ENCODE measurements around the gene ZC3H6. TPM values are rescaled to one million over a fixed set of nuclear protein-coding genes. Genes with fewer than 3 reads are reported as not detected.

Gene ZC3H6
- total and polyA plus RNA-seq, 2 of the 13 experiments (the other 11 are each of a cell fraction or from before 2014, with no cell fraction given) = 0.71 to 0.93 TPM

DNA sequence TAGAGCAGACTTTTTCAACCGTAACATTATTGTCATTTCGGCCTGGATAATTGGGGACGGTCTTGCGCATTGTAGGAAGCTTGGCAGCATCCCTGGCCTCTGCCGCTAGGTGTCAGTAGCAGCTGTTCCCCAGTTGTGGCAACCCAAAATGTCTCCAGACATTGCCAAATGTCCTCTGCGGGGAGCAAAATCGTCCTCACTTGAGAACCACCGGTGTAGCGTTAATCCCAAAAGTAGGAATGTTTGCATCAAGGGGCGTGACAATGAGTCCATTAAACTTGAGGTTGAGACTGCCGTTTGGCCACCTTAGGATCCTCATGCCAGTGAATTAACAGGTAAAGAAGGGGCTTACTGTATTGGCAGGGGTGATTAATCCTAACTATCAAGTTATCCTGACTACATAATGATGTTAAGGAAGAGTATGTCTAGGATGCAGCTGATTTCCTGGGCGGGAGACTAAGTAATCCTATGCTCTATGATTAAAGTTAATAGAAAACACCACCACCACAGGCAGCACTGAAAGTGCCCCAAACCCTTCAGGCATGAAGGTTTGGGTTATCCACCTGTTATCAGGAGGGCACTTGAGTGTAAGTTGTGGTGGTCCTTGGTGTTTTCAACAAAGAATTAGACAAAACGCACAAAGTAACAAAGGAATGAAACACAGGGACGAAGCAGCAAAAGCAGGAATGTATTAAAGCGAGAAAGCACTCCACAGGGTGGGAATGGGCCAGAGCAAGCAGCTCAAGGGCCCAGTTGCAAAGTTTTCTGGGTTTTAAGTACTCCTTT, 15.7 kb upstream of the ZC3H6 start (continued):
- TF ChIP-seq GABPB1 (CRISPR knock-in tag; IDR thresholded peaks at IDR 0.05) (peak; percentile 22; the same call in 1 of the 2 replicates), ZNF256 (CRISPR knock-in tag; conservative IDR thresholded peaks at IDR 0.05) (no peak), ZNF17 (CRISPR knock-in tag; IDR thresholded peaks at IDR 0.05) (no peak), ZFYVE20 (CRISPR knock-in tag; IDR thresholded peaks at IDR 0.05; ENCODE audit: borderline replicate concordance, low read depth) (no peak), MXI1 (IDR thresholded peaks at IDR 0.05; ENCODE audit: borderline replicate concordance, low read depth, low read length) (peak; percentile 22; the same call in 1 of the 3 replicates), CREM (IDR thresholded peaks at IDR 0.05) (no peak), CREM (CRISPR knock-in tag; IDR thresholded peaks at IDR 0.05) (no peak), ZNF788 (CRISPR knock-in tag; IDR thresholded peaks at IDR 0.05; ENCODE audit: borderline replicate concordance) (no peak), ZNF232 (CRISPR knock-in tag; IDR thresholded peaks at IDR 0.05; ENCODE audit: borderline replicate concordance) (peak; percentile 68; the same call in 1 of the 2 replicates), KDM2A (CRISPR knock-in tag; IDR thresholded peaks at IDR 0.05; ENCODE audit: borderline replicate concordance, low read depth) (peak; percentile 84), ZNF567 (CRISPR knock-in tag; IDR thresholded peaks at IDR 0.05; ENCODE audit: borderline replicate concordance) (0 out of 2 replicates have a peak, but pooled peaks have one; percentile 62), YEATS4 (CRISPR knock-in tag; IDR thresholded peaks at IDR 0.05; ENCODE audit: borderline replicate concordance) (peak; percentile 49), KDM6A (CRISPR knock-in tag; IDR thresholded peaks at IDR 0.05; ENCODE audit: low read depth) (no peak), ZSCAN31 (CRISPR knock-in tag; IDR thresholded peaks at IDR 0.05; ENCODE audit: low read depth) (0 out of 2 replicates have a peak, but pooled peaks have one; percentile 43), TEAD3 (CRISPR knock-in tag; optimal IDR thresholded peaks at IDR 0.05; ENCODE audit: borderline replicate concordance) (peak; percentile 80), SSRP1 (CRISPR knock-in tag; IDR thresholded peaks at IDR 0.05) (peak; percentile 60; the same call in 1 of the 2 replicates)
- TF ChIP-seq, protein P1, sequence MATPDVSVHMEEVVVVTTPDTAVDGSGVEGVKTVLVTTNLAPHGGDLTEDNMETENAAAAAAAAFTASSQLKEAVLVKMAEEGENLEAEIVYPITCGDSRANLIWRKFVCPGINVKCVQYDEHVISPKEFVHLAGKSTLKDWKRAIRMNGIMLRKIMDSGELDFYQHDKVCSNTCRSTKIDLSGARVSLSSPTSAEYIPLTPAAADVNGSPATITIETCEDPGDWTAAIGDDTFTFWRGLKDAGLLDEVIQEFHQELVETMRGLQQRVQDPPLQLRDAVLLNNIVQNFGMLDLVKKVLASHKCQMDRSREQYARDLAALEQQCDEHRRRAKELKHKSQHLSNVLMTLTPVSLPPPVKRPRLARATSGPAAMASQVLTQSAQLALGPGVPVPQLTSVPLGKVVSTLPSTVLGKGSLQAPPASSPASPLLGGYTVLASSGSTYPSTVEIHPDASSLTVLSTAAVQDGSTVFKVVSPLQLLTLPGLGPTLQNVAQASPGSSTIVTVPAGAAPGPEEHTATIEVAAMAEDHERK (CRISPR knock-in tag; IDR thresholded peaks at IDR 0.05; ENCODE audit: low read depth) = 0 out of 2 replicates have a peak, but pooled peaks have one; percentile 21
- TF ChIP-seq, protein P2, sequence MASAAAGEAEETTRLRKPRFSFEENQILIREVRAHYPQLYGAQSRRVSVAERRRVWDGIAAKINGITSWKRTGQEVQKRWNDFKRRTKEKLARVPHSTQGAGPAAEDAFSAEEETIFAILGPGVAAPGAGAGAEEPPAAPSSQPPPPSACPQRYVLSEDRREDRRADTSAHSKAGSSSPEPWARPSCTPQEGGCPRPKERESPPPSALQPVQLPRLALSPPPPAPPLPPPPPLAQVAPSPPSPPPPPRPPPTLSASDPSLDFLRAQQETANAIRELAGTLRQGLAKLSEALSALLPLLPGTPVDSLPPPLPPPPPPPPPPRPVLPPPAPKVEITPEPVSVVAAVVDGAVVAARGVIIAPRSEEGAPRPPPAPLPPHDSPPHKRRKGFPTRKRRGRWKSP (CRISPR knock-in tag; IDR thresholded peaks at IDR 0.05) = peak; percentile 86
- TF ChIP-seq, protein P3, sequence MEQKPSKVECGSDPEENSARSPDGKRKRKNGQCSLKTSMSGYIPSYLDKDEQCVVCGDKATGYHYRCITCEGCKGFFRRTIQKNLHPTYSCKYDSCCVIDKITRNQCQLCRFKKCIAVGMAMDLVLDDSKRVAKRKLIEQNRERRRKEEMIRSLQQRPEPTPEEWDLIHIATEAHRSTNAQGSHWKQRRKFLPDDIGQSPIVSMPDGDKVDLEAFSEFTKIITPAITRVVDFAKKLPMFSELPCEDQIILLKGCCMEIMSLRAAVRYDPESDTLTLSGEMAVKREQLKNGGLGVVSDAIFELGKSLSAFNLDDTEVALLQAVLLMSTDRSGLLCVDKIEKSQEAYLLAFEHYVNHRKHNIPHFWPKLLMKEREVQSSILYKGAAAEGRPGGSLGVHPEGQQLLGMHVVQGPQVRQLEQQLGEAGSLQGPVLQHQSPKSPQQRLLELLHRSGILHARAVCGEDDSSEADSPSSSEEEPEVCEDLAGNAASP (CRISPR knock-in tag; IDR thresholded peaks at IDR 0.05; ENCODE audit: borderline replicate concordance) = peak; percentile 31; the same call in 1 of the 2 replicates
- TF ChIP-seq, protein P4, sequence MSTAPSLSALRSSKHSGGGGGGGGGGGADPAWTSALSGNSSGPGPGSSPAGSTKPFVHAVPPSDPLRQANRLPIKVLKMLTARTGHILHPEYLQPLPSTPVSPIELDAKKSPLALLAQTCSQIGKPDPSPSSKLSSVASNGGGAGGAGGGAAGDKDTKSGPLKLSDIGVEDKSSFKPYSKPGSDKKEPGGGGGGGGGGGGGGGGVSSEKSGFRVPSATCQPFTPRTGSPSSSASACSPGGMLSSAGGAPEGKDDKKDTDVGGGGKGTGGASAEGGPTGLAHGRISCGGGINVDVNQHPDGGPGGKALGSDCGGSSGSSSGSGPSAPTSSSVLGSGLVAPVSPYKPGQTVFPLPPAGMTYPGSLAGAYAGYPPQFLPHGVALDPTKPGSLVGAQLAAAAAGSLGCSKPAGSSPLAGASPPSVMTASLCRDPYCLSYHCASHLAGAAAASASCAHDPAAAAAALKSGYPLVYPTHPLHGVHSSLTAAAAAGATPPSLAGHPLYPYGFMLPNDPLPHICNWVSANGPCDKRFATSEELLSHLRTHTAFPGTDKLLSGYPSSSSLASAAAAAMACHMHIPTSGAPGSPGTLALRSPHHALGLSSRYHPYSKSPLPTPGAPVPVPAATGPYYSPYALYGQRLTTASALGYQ (CRISPR knock-in tag; IDR thresholded peaks at IDR 0.05) = no peak
- TF ChIP-seq, protein P5, sequence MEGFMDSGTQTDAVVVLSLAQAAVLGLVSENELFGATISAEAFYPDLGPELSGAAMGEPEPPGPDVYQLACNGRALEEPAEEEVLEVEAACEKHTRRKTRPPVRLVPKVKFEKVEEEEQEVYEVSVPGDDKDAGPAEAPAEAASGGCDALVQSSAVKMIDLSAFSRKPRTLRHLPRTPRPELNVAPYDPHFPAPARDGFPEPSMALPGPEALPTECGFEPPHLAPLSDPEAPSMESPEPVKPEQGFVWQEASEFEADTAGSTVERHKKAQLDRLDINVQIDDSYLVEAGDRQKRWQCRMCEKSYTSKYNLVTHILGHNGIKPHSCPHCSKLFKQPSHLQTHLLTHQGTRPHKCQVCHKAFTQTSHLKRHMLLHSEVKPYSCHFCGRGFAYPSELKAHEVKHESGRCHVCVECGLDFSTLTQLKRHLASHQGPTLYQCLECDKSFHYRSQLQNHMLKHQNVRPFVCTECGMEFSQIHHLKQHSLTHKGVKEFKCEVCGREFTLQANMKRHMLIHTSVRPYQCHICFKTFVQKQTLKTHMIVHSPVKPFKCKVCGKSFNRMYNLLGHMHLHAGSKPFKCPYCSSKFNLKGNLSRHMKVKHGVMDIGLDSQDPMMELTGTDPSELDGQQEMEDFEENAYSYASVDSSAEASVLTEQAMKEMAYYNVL (CRISPR knock-in tag; IDR thresholded peaks at IDR 0.05; ENCODE audit: borderline replicate concordance) = no peak
